Gastrocnemius medialis (tissue), 4 donors: ENCODE measurements around the gene SARS2. TPM values are rescaled to one million over a fixed set of nuclear protein-coding genes. Genes with fewer than 3 reads are reported as not detected.

ENCODE experiments used
- ATAC-seq, 2 donors: fragments of 150-250 bp; one replicate each; pipeline ENCODE4 v1.9.1; 2016
- DNase-seq, 2 donors: peaks; one replicate each; pipeline ENCODE4 v3.0.0-alpha.2; 2019
- H3K27ac ChIP-seq, 4 donors: fragments of 200-600 bp; sonication (generic); 1 replicate in 1 of 4; 2 replicates in 3 of 4; pipeline ENCODE4 v1.5.1; 2016 to 2018; ENCODE audit warnings: mild to moderate bottlenecking in 2 of 4, moderate library complexity in 1 of 4
- H3K27me3 ChIP-seq, 3 donors: fragments of 200-600 bp; sonication (generic) in 2 of 3; 1 replicate in 1 of 3; 2 replicates in 2 of 3; pipeline versions ENCODE4 v1.5.1 to v1.6.0; 2016 to 2019; ENCODE audit warnings: mild to moderate bottlenecking in 1 of 3, moderate library complexity in 1 of 3
- H3K36me3 ChIP-seq, 2 donors: fragments of 200-600 bp; sonication (generic) in 1 of 2; one replicate each; pipeline ENCODE4 v1.5.1; 2017 to 2018
- H3K4me1 ChIP-seq, 2 donors: fragments of 200-600 bp; sonication (generic) in 1 of 2; one replicate each; pipeline ENCODE4 v1.5.1; 2016 to 2017; ENCODE audit warnings: mild to moderate bottlenecking in 2 of 2
- H3K4me3 ChIP-seq, 4 donors: fragments of 200-600 bp; sonication (generic) in 3 of 4; 1 replicate in 1 of 4; 2 replicates in 3 of 4; pipeline ENCODE4 v1.5.1; 2016 to 2019; ENCODE audit warnings: mild to moderate bottlenecking in 2 of 4
- H3K9me3 ChIP-seq, 3 donors: fragments of 200-600 bp; sonication (generic) in 2 of 3; 1 replicate in 1 of 3; 2 replicates in 2 of 3; pipeline ENCODE4 v1.5.1; 2016 to 2019
- CTCF ChIP-seq, 5 experiments: fragments of 450-650 bp in 3 of 5; fragments of 200-600 bp in 2 of 5; sonication (generic) in 2 of 5; IDR thresholded peaks in 4 of 5; conservative IDR thresholded peaks in 1 of 5; 1 replicate in 4 of 5; 2 replicates in 1 of 5; pipeline ENCODE4 v1.5.1; 2016 to 2019; ENCODE audit warnings: antibody characterized with exemption in 5 of 5, mild to moderate bottlenecking in 3 of 5, moderate library complexity in 3 of 5
- POLR2A ChIP-seq, 2 donors: fragments of 450-650 bp; IDR thresholded peaks; one replicate each; pipeline ENCODE4 v1.6.1; 2017; ENCODE audit warnings: antibody characterized with exemption in 2 of 2, mild to moderate bottlenecking in 2 of 2, moderate library complexity in 2 of 2
- in situ Hi-C, 4 donors: fragments of 200-750 bp; cut with MboI; loops; one replicate each; pipeline versions ENCODE4 v1.15.0 to v1.8.0; 2017; ENCODE audit warnings: low sequenced_read_pairs in 4 of 4
- intact Hi-C: fragments of 100-400 bp; cut with DNase I; formaldehyde crosslinking; loops from one replicate; pipeline ENCODE4 v1.15.1; 2023; ENCODE audit warnings: low total_unique reads
- total RNA-seq, 4 donors: library from RNA; depleted of rRNA; stranded (reverse); fragments of >200 nt; gene quantifications; one replicate each; pipeline versions ENCODE4 v1.1.0 to v1.2.3, GENCODE V29; 2016

SARS2 gene
- total RNA-seq, 4 donors from 2014 or later = 12.1 to 30.0 (median 27.8) TPM

GRCh38 chr19:38949580-38950367 is 19.2 kb upstream of the SARS2 start:
- no peaks in the 10 kb centered on the region for H3K36me3 ChIP-seq
- intact Hi-C loops = no loop called here
- H3K4me1 ChIP-seq = no peaks in the 10 kb centered on the region
- peak overlapping the region; percentile 33 to 50 (median 42) for H3K4me3 ChIP-seq
- DNase-seq (peak; percentile 47 to 66), ATAC-seq (peak; percentile 58 to 72)
- peaks cover 0 to 9% (median 0%) of the 10 kb centered on the region in 3 donors for H3K27me3 ChIP-seq
- no peaks in the 10 kb centered on the region for H3K9me3 ChIP-seq
- TF ChIP-seq CTCF (IDR thresholded peaks at IDR 0.05 in 4 of 5, conservative IDR thresholded peaks at IDR 0.05 in 1 of 5) (no peak), POLR2A (IDR thresholded peaks at IDR 0.05) (no peak)
- no peak overlapping the region for H3K27ac ChIP-seq
- in situ Hi-C loops = no loop called here

GRCh38 chr19:38946229-38947010 is 15.9 kb upstream of the SARS2 start:
- ATAC-seq (no peak), DNase-seq (no peak)
- no peaks in the 10 kb centered on the region for H3K4me1 ChIP-seq
- intact Hi-C loops = no loop called here
- no peak overlapping the region for H3K27ac ChIP-seq
- H3K9me3 ChIP-seq = no peaks in the 10 kb centered on the region
- no peaks in the 10 kb centered on the region for H3K36me3 ChIP-seq
- no peak for TF ChIP-seq POLR2A (IDR thresholded peaks at IDR 0.05)
- TF ChIP-seq CTCF (IDR thresholded peaks at IDR 0.05 in 4 of 5, conservative IDR thresholded peaks at IDR 0.05 in 1 of 5) = no peak
- in situ Hi-C loops = no loop called here
- peaks cover 0 to 9% (median 0%) of the 10 kb centered on the region in 3 donors for H3K27me3 ChIP-seq
- no peak overlapping the region for H3K4me3 ChIP-seq

GRCh38 chr19:38945562-38946228 is 15.1 kb upstream of the SARS2 start:
- no peak overlapping the region for H3K27ac ChIP-seq
- no peaks in the 10 kb centered on the region for H3K36me3 ChIP-seq
- no peaks in the 10 kb centered on the region for H3K4me1 ChIP-seq
- intact Hi-C loops = no loop called here
- peaks cover 0 to 9% (median 0%) of the 10 kb centered on the region in 3 donors for H3K27me3 ChIP-seq
- no peak for DNase-seq
- no peak for ATAC-seq
- TF ChIP-seq CTCF (IDR thresholded peaks at IDR 0.05 in 4 of 5, conservative IDR thresholded peaks at IDR 0.05 in 1 of 5) = no peak
- TF ChIP-seq POLR2A (IDR thresholded peaks at IDR 0.05) = no peak
- H3K9me3 ChIP-seq = no peaks in the 10 kb centered on the region
- in situ Hi-C loops = no loop called here
- H3K4me3 ChIP-seq = no peak overlapping the region

- H3K27ac ChIP-seq = no peak overlapping the region
- no peak for TF ChIP-seq POLR2A (IDR thresholded peaks at IDR 0.05)
- no peak for TF ChIP-seq CTCF (IDR thresholded peaks at IDR 0.05 in 4 of 5, conservative IDR thresholded peaks at IDR 0.05 in 1 of 5)
- intact Hi-C loops (no loop called here), in situ Hi-C loops (no loop called here)
- H3K9me3 ChIP-seq = no peaks in the 10 kb centered on the region
- peaks cover 0 to 5% (median 0%) of the 10 kb centered on the region in 3 donors for H3K27me3 ChIP-seq
- ATAC-seq (no peak), DNase-seq (no peak)
- no peaks in the 10 kb centered on the region for H3K36me3 ChIP-seq
- H3K4me3 ChIP-seq = no peak overlapping the region
- H3K4me1 ChIP-seq = no peaks in the 10 kb centered on the region
Observed at GRCh38 chr19:38944981-38945506, 14.5 kb upstream of the SARS2 start.
